ENCODE data around the gene DNAJC28. TPM values are rescaled to one million over a fixed set of nuclear protein-coding genes. Genes with fewer than 3 reads are reported as not detected.
"Not testable (repeated sequence)": the region's sequence is repeated elsewhere in the genome, so short reads cannot be mapped to it uniquely, and the experiment has no call there.

Gene DNAJC28
- total RNA-seq, 1 experiment from 2014 or later, result 3.5 TPM

DNA sequence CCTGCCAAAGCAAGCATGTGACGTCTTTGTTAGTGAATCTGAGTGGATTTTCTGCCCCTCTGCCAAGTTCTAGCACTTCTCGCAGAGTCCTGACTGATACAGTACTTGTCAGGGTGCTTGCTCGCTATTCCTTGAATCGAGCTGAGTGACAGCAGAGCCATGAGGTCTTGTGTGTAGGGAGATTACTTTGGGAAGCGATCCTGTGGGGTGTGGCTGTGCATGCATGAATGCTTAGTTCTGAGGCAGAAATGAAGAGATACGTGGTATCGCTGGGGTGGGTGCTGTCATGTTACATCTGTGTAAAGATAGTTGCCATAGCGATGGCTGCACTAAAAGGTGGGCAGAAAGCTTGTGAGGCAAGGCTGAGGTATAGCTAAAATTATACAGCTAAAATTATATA, 19.3 kb upstream of the DNAJC28 start:
- TF ChIP-seq, protein P1, sequence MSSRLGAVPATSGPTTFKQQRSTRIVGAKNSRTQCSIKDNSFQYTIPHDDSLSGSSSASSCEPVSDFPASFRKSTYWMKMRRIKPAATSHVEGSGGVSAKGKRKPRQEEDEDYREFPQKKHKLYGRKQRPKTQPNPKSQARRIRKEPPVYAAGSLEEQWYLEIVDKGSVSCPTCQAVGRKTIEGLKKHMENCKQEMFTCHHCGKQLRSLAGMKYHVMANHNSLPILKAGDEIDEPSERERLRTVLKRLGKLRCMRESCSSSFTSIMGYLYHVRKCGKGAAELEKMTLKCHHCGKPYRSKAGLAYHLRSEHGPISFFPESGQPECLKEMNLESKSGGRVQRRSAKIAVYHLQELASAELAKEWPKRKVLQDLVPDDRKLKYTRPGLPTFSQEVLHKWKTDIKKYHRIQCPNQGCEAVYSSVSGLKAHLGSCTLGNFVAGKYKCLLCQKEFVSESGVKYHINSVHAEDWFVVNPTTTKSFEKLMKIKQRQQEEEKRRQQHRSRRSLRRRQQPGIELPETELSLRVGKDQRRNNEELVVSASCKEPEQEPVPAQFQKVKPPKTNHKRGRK (CRISPR knock-in tag; IDR thresholded peaks at IDR 0.05; ENCODE audit: borderline replicate concordance), result no peak
- TF ChIP-seq, protein P2, sequence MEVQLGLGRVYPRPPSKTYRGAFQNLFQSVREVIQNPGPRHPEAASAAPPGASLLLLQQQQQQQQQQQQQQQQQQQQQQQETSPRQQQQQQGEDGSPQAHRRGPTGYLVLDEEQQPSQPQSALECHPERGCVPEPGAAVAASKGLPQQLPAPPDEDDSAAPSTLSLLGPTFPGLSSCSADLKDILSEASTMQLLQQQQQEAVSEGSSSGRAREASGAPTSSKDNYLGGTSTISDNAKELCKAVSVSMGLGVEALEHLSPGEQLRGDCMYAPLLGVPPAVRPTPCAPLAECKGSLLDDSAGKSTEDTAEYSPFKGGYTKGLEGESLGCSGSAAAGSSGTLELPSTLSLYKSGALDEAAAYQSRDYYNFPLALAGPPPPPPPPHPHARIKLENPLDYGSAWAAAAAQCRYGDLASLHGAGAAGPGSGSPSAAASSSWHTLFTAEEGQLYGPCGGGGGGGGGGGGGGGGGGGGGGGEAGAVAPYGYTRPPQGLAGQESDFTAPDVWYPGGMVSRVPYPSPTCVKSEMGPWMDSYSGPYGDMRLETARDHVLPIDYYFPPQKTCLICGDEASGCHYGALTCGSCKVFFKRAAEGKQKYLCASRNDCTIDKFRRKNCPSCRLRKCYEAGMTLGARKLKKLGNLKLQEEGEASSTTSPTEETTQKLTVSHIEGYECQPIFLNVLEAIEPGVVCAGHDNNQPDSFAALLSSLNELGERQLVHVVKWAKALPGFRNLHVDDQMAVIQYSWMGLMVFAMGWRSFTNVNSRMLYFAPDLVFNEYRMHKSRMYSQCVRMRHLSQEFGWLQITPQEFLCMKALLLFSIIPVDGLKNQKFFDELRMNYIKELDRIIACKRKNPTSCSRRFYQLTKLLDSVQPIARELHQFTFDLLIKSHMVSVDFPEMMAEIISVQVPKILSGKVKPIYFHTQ (CRISPR knock-in tag; IDR thresholded peaks at IDR 0.05), result no peak
- no peak for TF ChIP-seq PRRX2 (CRISPR knock-in tag; IDR thresholded peaks at IDR 0.05)
- H3K36me3 Mint-ChIP-seq, result peaks cover 84% of the 10 kb centered on the region
- POLR2A ChIA-PET, result interaction anchor here (0.6 kb wide), 1 partner anchor 302 kb away, joined by 3 read pairs; no protein-coding TSS in a partner anchor

DNA sequence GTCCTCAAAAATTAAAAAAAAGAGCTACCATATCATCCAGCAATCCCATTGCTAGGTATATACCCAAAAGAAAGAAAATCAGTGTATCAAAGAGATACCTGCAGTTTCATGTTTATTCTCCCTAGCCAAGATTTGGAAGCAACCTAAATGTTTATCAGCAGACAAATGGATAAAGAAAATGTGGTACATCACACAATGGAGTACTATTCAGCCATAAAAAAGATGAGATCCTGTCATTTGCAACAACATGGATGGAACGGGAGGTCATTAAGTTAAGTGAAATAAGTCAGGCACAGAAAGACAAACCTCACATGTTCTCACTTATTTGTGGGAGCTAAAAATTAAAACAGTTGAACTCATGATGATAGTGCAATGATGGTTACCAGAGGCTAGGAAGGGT, 15.5 kb upstream of the DNAJC28 start:
- H3K4me1 Mint-ChIP-seq; DNase-seq (ENCODE audit: low spot score); H3K27ac Mint-ChIP-seq; ATAC-seq; H3K27me3 Mint-ChIP-seq (ENCODE audit: low read depth); H3K4me3 Mint-ChIP-seq; CTCF ChIA-PET; POLR2A ChIA-PET: not testable (repeated sequence)
- Mint-ChIP-seq H3K9me3 (peaks cover 11% of the 10 kb centered on the region), H3K36me3 (peaks cover 88% of the 10 kb centered on the region)

More for the DNA sequence above, 19.3 kb upstream of the DNAJC28 start:
- CTCF ChIA-PET, result no interaction called here
- peaks cover 11% of the 10 kb centered on the region for H3K9me3 Mint-ChIP-seq
- no peaks in the 10 kb centered on the region for H3K27me3 Mint-ChIP-seq (ENCODE audit: low read depth)
- DNase-seq (ENCODE audit: low spot score) (no peak), ATAC-seq (no peak)
- no peaks in the 10 kb centered on the region for H3K4me1 Mint-ChIP-seq
- peak overlapping the region; percentile 6; the same call in 1 of the 2 replicates for H3K27ac Mint-ChIP-seq
- H3K4me3 Mint-ChIP-seq, result no peak overlapping the region

DNA sequence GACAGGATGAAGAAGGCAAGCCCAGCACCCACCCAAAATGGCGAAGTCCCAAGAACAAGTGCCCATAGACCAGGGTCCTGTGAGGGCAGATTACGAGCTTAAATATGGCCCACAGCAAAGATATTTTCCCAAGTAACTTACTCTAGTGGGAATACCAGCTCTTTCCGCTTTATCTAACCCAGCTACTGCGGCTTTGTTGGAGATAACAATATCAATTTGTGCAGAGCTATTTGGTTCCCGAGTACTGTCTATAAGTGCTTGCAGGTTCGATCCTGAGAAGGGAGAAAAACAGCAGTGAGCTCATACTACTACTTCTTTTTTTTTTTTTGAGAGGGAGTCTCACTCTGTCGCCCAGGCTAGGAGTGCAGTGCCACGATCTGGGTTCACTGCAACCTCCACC, 14.3 kb upstream of the DNAJC28 start:
- ATAC-seq (no peak), DNase-seq (ENCODE audit: low spot score) (no peak)
- peaks cover 11% of the 10 kb centered on the region for H3K9me3 Mint-ChIP-seq
- CTCF ChIA-PET, result no interaction called here
- peaks cover 78% of the 10 kb centered on the region for H3K36me3 Mint-ChIP-seq
- H3K27ac Mint-ChIP-seq, result no peak overlapping the region
- H3K4me1 Mint-ChIP-seq, result no peaks in the 10 kb centered on the region
- TF ChIP-seq, protein P3, sequence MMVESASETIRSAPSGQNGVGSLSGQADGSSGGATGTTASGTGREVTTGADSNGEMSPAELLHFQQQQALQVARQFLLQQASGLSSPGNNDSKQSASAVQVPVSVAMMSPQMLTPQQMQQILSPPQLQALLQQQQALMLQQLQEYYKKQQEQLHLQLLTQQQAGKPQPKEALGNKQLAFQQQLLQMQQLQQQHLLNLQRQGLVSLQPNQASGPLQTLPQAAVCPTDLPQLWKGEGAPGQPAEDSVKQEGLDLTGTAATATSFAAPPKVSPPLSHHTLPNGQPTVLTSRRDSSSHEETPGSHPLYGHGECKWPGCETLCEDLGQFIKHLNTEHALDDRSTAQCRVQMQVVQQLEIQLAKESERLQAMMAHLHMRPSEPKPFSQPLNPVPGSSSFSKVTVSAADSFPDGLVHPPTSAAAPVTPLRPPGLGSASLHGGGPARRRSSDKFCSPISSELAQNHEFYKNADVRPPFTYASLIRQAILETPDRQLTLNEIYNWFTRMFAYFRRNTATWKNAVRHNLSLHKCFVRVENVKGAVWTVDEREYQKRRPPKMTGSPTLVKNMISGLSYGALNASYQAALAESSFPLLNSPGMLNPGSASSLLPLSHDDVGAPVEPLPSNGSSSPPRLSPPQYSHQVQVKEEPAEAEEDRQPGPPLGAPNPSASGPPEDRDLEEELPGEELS (CRISPR knock-in tag; IDR thresholded peaks at IDR 0.05), result no peak
- TF ChIP-seq, protein P4, sequence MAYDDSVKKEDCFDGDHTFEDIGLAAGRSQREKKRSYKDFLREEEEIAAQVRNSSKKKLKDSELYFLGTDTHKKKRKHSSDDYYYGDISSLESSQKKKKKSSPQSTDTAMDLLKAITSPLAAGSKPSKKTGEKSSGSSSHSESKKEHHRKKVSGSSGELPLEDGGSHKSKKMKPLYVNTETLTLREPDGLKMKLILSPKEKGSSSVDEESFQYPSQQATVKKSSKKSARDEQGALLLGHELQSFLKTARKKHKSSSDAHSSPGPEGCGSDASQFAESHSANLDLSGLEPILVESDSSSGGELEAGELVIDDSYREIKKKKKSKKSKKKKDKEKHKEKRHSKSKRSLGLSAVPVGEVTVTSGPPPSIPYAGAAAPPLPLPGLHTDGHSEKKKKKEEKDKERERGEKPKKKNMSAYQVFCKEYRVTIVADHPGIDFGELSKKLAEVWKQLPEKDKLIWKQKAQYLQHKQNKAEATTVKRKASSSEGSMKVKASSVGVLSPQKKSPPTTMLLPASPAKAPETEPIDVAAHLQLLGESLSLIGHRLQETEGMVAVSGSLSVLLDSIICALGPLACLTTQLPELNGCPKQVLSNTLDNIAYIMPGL (CRISPR knock-in tag; IDR thresholded peaks at IDR 0.05), result no peak
- TF ChIP-seq, protein P2 (CRISPR knock-in tag; IDR thresholded peaks at IDR 0.05), result no peak
- TF ChIP-seq NR2C2 (CRISPR knock-in tag; IDR thresholded peaks at IDR 0.05) (no peak), PRRX2 (CRISPR knock-in tag; IDR thresholded peaks at IDR 0.05) (no peak)
- TF ChIP-seq, protein P5, sequence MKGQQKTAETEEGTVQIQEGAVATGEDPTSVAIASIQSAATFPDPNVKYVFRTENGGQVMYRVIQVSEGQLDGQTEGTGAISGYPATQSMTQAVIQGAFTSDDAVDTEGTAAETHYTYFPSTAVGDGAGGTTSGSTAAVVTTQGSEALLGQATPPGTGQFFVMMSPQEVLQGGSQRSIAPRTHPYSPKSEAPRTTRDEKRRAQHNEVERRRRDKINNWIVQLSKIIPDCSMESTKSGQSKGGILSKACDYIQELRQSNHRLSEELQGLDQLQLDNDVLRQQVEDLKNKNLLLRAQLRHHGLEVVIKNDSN (CRISPR knock-in tag; IDR thresholded peaks at IDR 0.05), result no peak
- H3K4me3 Mint-ChIP-seq, result no peak overlapping the region
- POLR2A ChIA-PET, result no interaction called here
- H3K27me3 Mint-ChIP-seq (ENCODE audit: low read depth), result no peaks in the 10 kb centered on the region

Data from WTC11 (cell line).